ENCODE results near the gene BDKRB1. TPM values are rescaled to one million over a fixed set of nuclear protein-coding genes. Genes with fewer than 3 reads are reported as not detected.
A peak's percentile ranks its signal among the peaks of the same experiment; 100 is the strongest.

Gene BDKRB1
- polyA plus RNA-seq, 1 experiment: 160 TPM

DNA sequence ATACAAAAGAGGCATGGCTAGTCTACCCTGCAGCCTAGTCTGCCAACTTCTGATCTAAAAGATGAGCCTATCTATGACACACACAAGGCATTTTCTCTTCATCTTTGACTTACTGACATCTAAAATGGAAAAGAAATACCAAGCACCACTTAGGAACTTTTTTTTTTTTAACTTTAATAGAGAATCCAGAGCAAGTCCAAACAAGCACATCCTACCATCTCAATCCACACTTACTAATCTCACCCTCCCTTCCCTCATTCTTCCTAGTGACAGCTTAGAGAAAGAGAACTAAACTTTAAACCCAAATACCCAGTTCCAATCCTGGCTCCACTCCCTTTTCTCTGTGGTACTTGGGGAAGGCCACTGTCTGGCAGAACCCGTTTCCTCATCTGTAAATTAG, 31.8 kb downstream of the BDKRB1 start:
- POLR2A ChIA-PET: no interaction called here
- no peak overlapping the region for H3K27ac ChIP-seq (ENCODE audit: low read depth, low read length)
- DNase-seq (ENCODE audit: low read depth, low spot score): no peak
- no peaks in the 10 kb centered on the region for H3K9me3 ChIP-seq (ENCODE audit: control insufficient read depth, insufficient read depth, low read length)
- CTCF ChIA-PET: interaction anchor here (1.1 to 3.4 kb wide), 3 partner anchors 9 to 187 kb away, joined by 3 to 30 read pairs (median 7); no protein-coding TSS in a partner anchor
- H3K27me3 ChIP-seq (ENCODE audit: control insufficient read depth, insufficient read depth, low read length): no peaks in the 10 kb centered on the region
- no peak overlapping the region for H3K4me3 ChIP-seq (ENCODE audit: low read depth, low read length)
- TF ChIP-seq, protein P1, sequence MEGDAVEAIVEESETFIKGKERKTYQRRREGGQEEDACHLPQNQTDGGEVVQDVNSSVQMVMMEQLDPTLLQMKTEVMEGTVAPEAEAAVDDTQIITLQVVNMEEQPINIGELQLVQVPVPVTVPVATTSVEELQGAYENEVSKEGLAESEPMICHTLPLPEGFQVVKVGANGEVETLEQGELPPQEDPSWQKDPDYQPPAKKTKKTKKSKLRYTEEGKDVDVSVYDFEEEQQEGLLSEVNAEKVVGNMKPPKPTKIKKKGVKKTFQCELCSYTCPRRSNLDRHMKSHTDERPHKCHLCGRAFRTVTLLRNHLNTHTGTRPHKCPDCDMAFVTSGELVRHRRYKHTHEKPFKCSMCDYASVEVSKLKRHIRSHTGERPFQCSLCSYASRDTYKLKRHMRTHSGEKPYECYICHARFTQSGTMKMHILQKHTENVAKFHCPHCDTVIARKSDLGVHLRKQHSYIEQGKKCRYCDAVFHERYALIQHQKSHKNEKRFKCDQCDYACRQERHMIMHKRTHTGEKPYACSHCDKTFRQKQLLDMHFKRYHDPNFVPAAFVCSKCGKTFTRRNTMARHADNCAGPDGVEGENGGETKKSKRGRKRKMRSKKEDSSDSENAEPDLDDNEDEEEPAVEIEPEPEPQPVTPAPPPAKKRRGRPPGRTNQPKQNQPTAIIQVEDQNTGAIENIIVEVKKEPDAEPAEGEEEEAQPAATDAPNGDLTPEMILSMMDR (IDR thresholded peaks at IDR 0.05; ENCODE audit: low read depth, low read length): no peak

DNA sequence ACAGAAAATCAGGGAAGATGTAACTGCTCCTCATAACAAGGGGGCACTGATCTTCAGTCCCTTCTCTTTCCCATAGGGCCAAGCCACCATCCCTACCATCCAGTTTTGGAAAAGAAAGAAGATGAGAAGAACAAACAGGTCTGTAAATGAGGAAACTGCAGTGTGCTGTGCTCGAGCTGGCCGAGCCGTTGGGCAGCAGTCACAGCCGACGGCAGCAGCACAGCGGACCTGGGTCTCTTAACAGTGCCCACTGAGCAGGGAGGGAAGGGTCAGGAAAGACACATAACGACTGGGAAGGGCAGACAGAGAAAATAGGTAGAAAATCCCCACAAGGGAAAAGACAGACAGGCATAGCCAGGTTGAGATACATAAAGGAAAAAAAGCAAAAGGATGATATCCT, 38.2 kb downstream of the BDKRB1 start:
- CTCF ChIA-PET: interaction anchor here (1.5 to 3.8 kb wide), 2 partner anchors 131 to 194 kb away, joined by 3 to 13 read pairs; no protein-coding TSS in a partner anchor
- POLR2A ChIA-PET: no interaction called here

DNA sequence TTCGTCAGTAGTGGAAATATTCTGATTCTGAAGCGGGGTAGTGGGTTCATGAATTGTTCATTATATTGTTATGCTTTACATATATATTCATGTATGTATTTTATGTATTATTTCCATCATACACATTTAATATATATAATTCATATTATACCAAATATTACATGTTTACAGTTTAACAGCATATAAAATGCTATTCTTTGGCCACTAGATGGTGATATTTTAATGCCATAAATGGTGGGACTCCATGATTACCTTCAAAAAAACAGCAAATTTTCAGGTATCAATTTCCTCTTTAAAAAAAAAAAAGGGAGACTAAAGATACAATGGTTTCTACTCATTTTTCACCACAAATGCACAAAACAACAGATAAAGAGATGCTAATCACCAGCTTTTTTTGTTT, 41.0 kb downstream of the BDKRB1 start:
- ChIA-PET CTCF (interaction anchor here (0.7 to 4.7 kb wide), 20 partner anchors 9 to 442 kb away, joined by 3 to 33 read pairs (median 4); partner anchors contain the start of gene BDKRB1), POLR2A (no interaction called here)
- no peak for DNase-seq (ENCODE audit: low read depth, low spot score)
- H3K27ac ChIP-seq (ENCODE audit: low read depth, low read length): no peak overlapping the region
- H3K9me3 ChIP-seq (ENCODE audit: control insufficient read depth, insufficient read depth, low read length): no peaks in the 10 kb centered on the region
- TF ChIP-seq, protein P1 (IDR thresholded peaks at IDR 0.05; ENCODE audit: low read depth, low read length): peak; percentile 59
- no peaks in the 10 kb centered on the region for H3K27me3 ChIP-seq (ENCODE audit: control insufficient read depth, insufficient read depth, low read length)
- no peak overlapping the region for H3K4me3 ChIP-seq (ENCODE audit: low read depth, low read length)

More for the DNA sequence above, 38.2 kb downstream of the BDKRB1 start:
- TF ChIP-seq, protein P1 (IDR thresholded peaks at IDR 0.05; ENCODE audit: low read depth, low read length): no peak
- Histone ChIP-seq H3K27me3 (ENCODE audit: control insufficient read depth, insufficient read depth, low read length) (no peaks in the 10 kb centered on the region), H3K9me3 (ENCODE audit: control insufficient read depth, insufficient read depth, low read length) (no peaks in the 10 kb centered on the region), H3K4me3 (ENCODE audit: low read depth, low read length) (no peak overlapping the region), H3K27ac (ENCODE audit: low read depth, low read length) (no peak overlapping the region)
- DNase-seq (ENCODE audit: low read depth, low spot score): no peak

DNA sequence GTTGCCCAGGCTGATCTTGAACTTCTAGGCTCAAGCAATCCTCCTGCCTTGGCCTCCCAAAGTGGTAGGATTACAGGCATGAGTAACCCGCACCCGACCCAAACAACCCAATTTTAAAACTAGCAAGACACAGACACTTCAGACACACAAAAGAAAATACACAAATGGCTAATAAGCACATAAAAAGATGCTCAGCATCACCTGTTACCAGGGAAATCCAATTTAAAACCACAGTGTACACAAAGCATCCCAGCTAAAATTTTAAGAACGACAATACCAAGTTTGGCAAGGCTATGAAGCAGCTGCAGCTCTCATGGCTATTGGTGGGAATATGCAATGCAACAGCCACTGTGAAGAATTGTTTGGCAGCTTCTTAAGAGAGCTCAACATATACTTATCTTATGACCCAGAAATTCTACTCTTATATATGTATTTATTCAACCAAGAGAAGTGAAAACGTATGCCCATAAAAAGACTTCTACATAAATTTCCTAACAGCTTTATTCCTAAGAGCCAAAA, 42.0 kb downstream of the BDKRB1 start:
- no peak overlapping the region for H3K27ac ChIP-seq (ENCODE audit: low read depth, low read length)
- CTCF ChIA-PET: interaction anchor here (0.6 to 4.7 kb wide), 15 partner anchors 10 to 299 kb away, joined by 3 to 33 read pairs (median 4); no protein-coding TSS in a partner anchor
- H3K9me3 ChIP-seq (ENCODE audit: control insufficient read depth, insufficient read depth, low read length): no peaks in the 10 kb centered on the region
- TF ChIP-seq, protein P1 (IDR thresholded peaks at IDR 0.05; ENCODE audit: low read depth, low read length): no peak
- DNase-seq (ENCODE audit: low read depth, low spot score): no peak
- no peaks in the 10 kb centered on the region for H3K27me3 ChIP-seq (ENCODE audit: control insufficient read depth, insufficient read depth, low read length)
- POLR2A ChIA-PET: no interaction called here
- no peak overlapping the region for H3K4me3 ChIP-seq (ENCODE audit: low read depth, low read length)

DNA sequence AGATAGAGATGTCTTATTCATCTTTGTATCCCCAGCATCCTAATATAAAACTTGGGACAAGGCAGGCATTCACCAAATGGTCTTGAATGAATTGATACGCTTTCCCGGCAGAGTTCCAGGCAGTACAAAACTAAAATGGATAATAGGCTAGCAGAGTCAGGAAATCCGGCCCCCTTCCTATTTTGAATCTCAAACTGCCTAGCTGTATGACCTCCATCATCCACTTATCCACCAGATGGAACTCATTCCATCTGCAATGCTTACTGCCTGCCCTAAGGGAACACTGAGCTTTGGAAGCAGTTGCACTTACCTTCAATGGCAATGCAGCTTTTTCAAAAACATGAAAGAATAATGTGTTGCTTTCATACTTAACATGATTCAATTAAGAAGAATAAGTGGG, 43.4 kb downstream of the BDKRB1 start:
- Histone ChIP-seq H3K27me3 (ENCODE audit: control insufficient read depth, insufficient read depth, low read length) (no peaks in the 10 kb centered on the region), H3K4me3 (ENCODE audit: low read depth, low read length) (no peak overlapping the region), H3K27ac (ENCODE audit: low read depth, low read length) (no peak overlapping the region), H3K9me3 (ENCODE audit: control insufficient read depth, insufficient read depth, low read length) (no peaks in the 10 kb centered on the region)
- CTCF ChIA-PET: interaction anchor here (2.2 to 3.4 kb wide), 2 partner anchors 124 to 199 kb away, joined by 9 to 25 read pairs; no protein-coding TSS in a partner anchor
- POLR2A ChIA-PET: no interaction called here
- TF ChIP-seq, protein P1 (IDR thresholded peaks at IDR 0.05; ENCODE audit: low read depth, low read length): no peak
- no peak for DNase-seq (ENCODE audit: low read depth, low spot score)
